H9 (cell line): ENCODE data around the gene PAM. TPM values are rescaled to one million over a fixed set of nuclear protein-coding genes. Genes with fewer than 3 reads are reported as not detected.

ENCODE experiments used
- DNase-seq: peaks from one replicate; pipeline ENCODE4 v3.0.0-alpha.2; 2017
- H2AFZ ChIP-seq: one replicate; pipeline ENCODE4 v1.6.1; 2013; ENCODE audit warnings: mild to moderate bottlenecking, low read length, control low read depth, moderate library complexity
- H2AK5ac ChIP-seq: 2 replicates; pipeline ENCODE4 v1.6.1; 2013; ENCODE audit warnings: low read length, control low read depth, mixed read lengths; ENCODE audit not compliant: insufficient read length
- H2BK120ac ChIP-seq: one replicate; pipeline ENCODE4 v1.6.1; 2013; ENCODE audit warnings: low read depth, mild to moderate bottlenecking, low read length, control low read depth, inconsistent platforms; ENCODE audit not compliant: poor library complexity, severe bottlenecking
- H2BK12ac ChIP-seq: 2 replicates; pipeline ENCODE4 v1.6.1; 2013; ENCODE audit warnings: low read length, control low read depth, mixed read lengths, low read depth; ENCODE audit not compliant: insufficient read length
- H2BK15ac ChIP-seq: 2 replicates; pipeline ENCODE4 v1.6.1; 2013; ENCODE audit warnings: low read depth, low read length, control low read depth
- H2BK20ac ChIP-seq: one replicate; pipeline ENCODE4 v1.6.1; 2013; ENCODE audit warnings: low read depth, mild to moderate bottlenecking, low read length, control low read depth, inconsistent platforms; ENCODE audit not compliant: poor library complexity, severe bottlenecking
- H2BK5ac ChIP-seq: 2 replicates; pipeline ENCODE4 v1.6.1; 2013; ENCODE audit warnings: low read length, control low read depth, mixed read lengths; ENCODE audit not compliant: insufficient read length
- H3K14ac ChIP-seq: 2 replicates; pipeline ENCODE4 v1.6.1; 2013; ENCODE audit warnings: low read length, control low read depth; ENCODE audit not compliant: insufficient read depth
- H3K18ac ChIP-seq: 2 replicates; pipeline ENCODE4 v1.6.1; 2013; ENCODE audit warnings: low read depth, mild to moderate bottlenecking, mixed read lengths, low read length, control low read depth; ENCODE audit not compliant: insufficient read length
- H3K23ac ChIP-seq: 2 replicates; pipeline ENCODE4 v1.6.1; 2013; ENCODE audit warnings: low read length, control low read depth, mixed read lengths, low read depth; ENCODE audit not compliant: insufficient read length
- H3K23me2 ChIP-seq: 2 replicates; pipeline ENCODE4 v1.6.1; 2013; ENCODE audit warnings: low read depth, mild to moderate bottlenecking, mixed read lengths, low read length, control low read depth; ENCODE audit not compliant: insufficient read length, poor library complexity, severe bottlenecking
- H3K27ac ChIP-seq: 2 replicates; pipeline ENCODE4 v1.5.1; 2013; ENCODE audit warnings: low read length, control low read depth, mixed read lengths, low read depth; ENCODE audit not compliant: insufficient read length
- H3K27me3 ChIP-seq: 2 replicates; pipeline ENCODE4 v1.6.1; 2013; ENCODE audit warnings: low read length, control low read depth, inconsistent platforms; ENCODE audit not compliant: insufficient read depth
- H3K4ac ChIP-seq: 2 replicates; pipeline ENCODE4 v1.6.1; 2013; ENCODE audit warnings: low read depth, mild to moderate bottlenecking, control low read depth, inconsistent platforms, low read length, moderate library complexity
- H3K4me1 ChIP-seq: 2 replicates; pipeline ENCODE4 v1.6.1; 2013; ENCODE audit warnings: low read length, control low read depth, inconsistent platforms; ENCODE audit not compliant: insufficient read depth
- H3K4me2 ChIP-seq: 2 replicates; pipeline ENCODE4 v1.6.1; 2013; ENCODE audit warnings: low read length, control low read depth, mixed read lengths; ENCODE audit not compliant: insufficient read length, insufficient read depth
- H3K56ac ChIP-seq: 2 replicates; pipeline ENCODE4 v1.6.1; 2013; ENCODE audit warnings: low read depth, mild to moderate bottlenecking, mixed read lengths, low read length, control low read depth; ENCODE audit not compliant: insufficient read length
- H3K79me1 ChIP-seq: 2 replicates; pipeline ENCODE4 v1.6.1; 2013; ENCODE audit warnings: low read depth, mild to moderate bottlenecking, moderate library complexity, low read length, control low read depth, inconsistent platforms; ENCODE audit not compliant: insufficient read depth, poor library complexity, severe bottlenecking
- H3K79me2 ChIP-seq: 2 replicates; pipeline ENCODE4 v1.6.1; 2013; ENCODE audit warnings: low read length, control low read depth, inconsistent platforms; ENCODE audit not compliant: insufficient read depth
- H3K9ac ChIP-seq: 2 replicates; pipeline ENCODE4 v1.6.1; 2013; ENCODE audit warnings: low read length, control low read depth, mixed read lengths; ENCODE audit not compliant: insufficient read length; ENCODE audit errors: extremely low read depth
- H3K9me3 ChIP-seq: one replicate; pipeline ENCODE4 v1.6.1; 2013; ENCODE audit warnings: low read depth, low read length, inconsistent platforms; ENCODE audit not compliant: control insufficient read depth
- H3T11ph ChIP-seq: one replicate; pipeline ENCODE4 v1.6.1; 2013; ENCODE audit warnings: mild to moderate bottlenecking, low read length, control low read depth, inconsistent platforms
- H4K20me1 ChIP-seq: one replicate; pipeline ENCODE4 v1.6.1; 2013; ENCODE audit not compliant: control insufficient read depth, insufficient read length, insufficient read depth
- H4K5ac ChIP-seq: 2 replicates; pipeline ENCODE4 v1.6.1; 2013; ENCODE audit warnings: low read depth, mild to moderate bottlenecking, mixed read lengths, low read length, control low read depth; ENCODE audit not compliant: insufficient read length
- H4K8ac ChIP-seq: replicated peaks from 2 replicates; pipeline ENCODE4 v1.6.1; 2013; ENCODE audit warnings: low read length, control low read depth, mixed read lengths, low read depth; ENCODE audit not compliant: insufficient read length
- H4K91ac ChIP-seq: 2 replicates; pipeline ENCODE4 v1.6.1; 2013; ENCODE audit warnings: low read depth, mild to moderate bottlenecking, moderate library complexity, mixed read lengths, low read length, control low read depth; ENCODE audit not compliant: insufficient read length
- H3K27ac Mint-ChIP-seq, 3 experiments: 2 replicates in 2 of 3; 3 replicates in 1 of 3; pipeline ENCODE4 v1.8.0; 2020 to 2021; ENCODE audit warnings: mixed read lengths in 3 of 3, mild to moderate bottlenecking in 1 of 3, moderate library complexity in 1 of 3
- H3K27me3 Mint-ChIP-seq: 2 replicates; pipeline ENCODE4 v1.8.0; 2021; ENCODE audit warnings: low read depth, mild to moderate bottlenecking, moderate library complexity, mixed read lengths
- H3K36me3 Mint-ChIP-seq, 3 experiments: 2 replicates in 2 of 3; 3 replicates in 1 of 3; pipeline ENCODE4 v1.8.0; 2020 to 2021; ENCODE audit warnings: low read depth in 3 of 3, mixed read lengths in 3 of 3; ENCODE audit not compliant: insufficient read depth in 1 of 3
- H3K4me1 Mint-ChIP-seq, 2 experiments: 2 replicates each; pipeline ENCODE4 v1.8.0; 2020; ENCODE audit warnings: mixed read lengths in 2 of 2
- H3K4me3 Mint-ChIP-seq, 2 experiments: 2 replicates in 1 of 2; 3 replicates in 1 of 2; pipeline ENCODE4 v1.8.0; 2020 to 2021; ENCODE audit warnings: mild to moderate bottlenecking in 2 of 2, mixed read lengths in 2 of 2, moderate library complexity in 1 of 2
- H3K9me3 Mint-ChIP-seq, 2 experiments: 2 replicates in 1 of 2; 3 replicates in 1 of 2; pipeline ENCODE4 v1.8.0; 2020; ENCODE audit warnings: mild to moderate bottlenecking in 2 of 2, mixed read lengths in 2 of 2, moderate library complexity in 1 of 2
- CTCF ChIP-seq: fragments of 200-600 bp; sonication (generic); conservative IDR thresholded peaks from 3 replicates; pipeline ENCODE4 v1.8.0; 2021; ENCODE audit warnings: antibody characterized with exemption, mild to moderate bottlenecking
- total RNA-seq: library from RNA; stranded (reverse); gene quantifications from 2 replicates; pipeline ENCODE4 v1.2.1, GENCODE V29; 2021

Gene PAM
- total RNA-seq, 1 experiment from 2014 or later, result 31.5 TPM

- no peak overlapping the region for H2AFZ ChIP-seq
- Mint-ChIP-seq H3K27me3 (peaks cover 16% of the 10 kb centered on the region), H3K36me3 (no peaks in the 10 kb centered on the region; a peak in 1 of 7 replicates), H3K4me1 (peaks cover 35 to 36% of the 10 kb centered on the region in 2 experiments), H3K9me3 (no peaks in the 10 kb centered on the region; a peak in 1 of 5 replicates), H3K27ac (no peak overlapping the region), H3K4me3 (no peak overlapping the region)
- no peaks in the 10 kb centered on the region for H3K79me1 ChIP-seq
- H2BK15ac ChIP-seq, result no peak overlapping the region
- H4K8ac ChIP-seq, result no peak overlapping the region
- H3K9me3 ChIP-seq, result no peaks in the 10 kb centered on the region
- no peaks in the 10 kb centered on the region; the same call in 1 of the 2 replicates for H3K27me3 ChIP-seq
- no peak overlapping the region for H3K9ac ChIP-seq
- H3K56ac ChIP-seq, result no peak overlapping the region
- H4K91ac ChIP-seq, result no peak overlapping the region
- no peak overlapping the region for H3T11ph ChIP-seq
- no peak for TF ChIP-seq CTCF
- no peaks in the 10 kb centered on the region for H3K79me2 ChIP-seq
- no peak overlapping the region for H3K14ac ChIP-seq
- H3K23me2 ChIP-seq, result peaks cover 21% of the 10 kb centered on the region
- no peak overlapping the region for H2BK5ac ChIP-seq
- H2BK120ac ChIP-seq, result no peak overlapping the region
- H3K4me2 ChIP-seq, result no peak overlapping the region
- no peak overlapping the region for H3K18ac ChIP-seq
- 0 out of 2 replicates have a peak, but pooled peaks cover 9% of the 10 kb centered on the region for H3K4me1 ChIP-seq
- H3K4ac ChIP-seq, result no peak overlapping the region
- H2AK5ac ChIP-seq, result no peak overlapping the region
- no peak overlapping the region for H4K5ac ChIP-seq
- no peak overlapping the region for H3K27ac ChIP-seq
- no peaks in the 10 kb centered on the region for H4K20me1 ChIP-seq
- no peak overlapping the region for H2BK12ac ChIP-seq
- no peak for DNase-seq
- H3K23ac ChIP-seq, result no peak overlapping the region
- no peak overlapping the region for H2BK20ac ChIP-seq
Observed at GRCh38 chr5:102758576-102758975, 3.5 kb downstream of the PAM start.
